Gastroesophageal sphincter (tissue), 4 donors: ENCODE results near the gene FBXW12. TPM values are rescaled to one million over a fixed set of nuclear protein-coding genes. Genes with fewer than 3 reads are reported as not detected.

Source experiments
- ATAC-seq: fragments of 150-250 bp; one replicate; pipeline ENCODE4 v1.9.1; 2016; ENCODE audit warnings: mild to moderate bottlenecking, moderate library complexity
- H3K27ac ChIP-seq, 4 donors: fragments of 200-600 bp; sonication (generic) in 3 of 4; 1 replicate in 3 of 4; 2 replicates in 1 of 4; pipeline ENCODE4 v1.5.1; 2016 to 2019
- H3K27me3 ChIP-seq: fragments of 200-600 bp; sonication (generic); one replicate; pipeline ENCODE4 v1.5.1; 2019
- H3K36me3 ChIP-seq, 2 donors: fragments of 200-600 bp; sonication (generic); one replicate each; pipeline ENCODE4 v1.5.1; 2019; ENCODE audit warnings: control low read depth in 1 of 2
- H3K4me1 ChIP-seq, 3 donors: fragments of 200-600 bp; sonication (generic); 1 replicate in 2 of 3; 2 replicates in 1 of 3; pipeline ENCODE4 v1.5.1; 2016 to 2019; ENCODE audit warnings: control low read depth in 2 of 3
- H3K4me3 ChIP-seq, 2 donors: fragments of 200-600 bp; sonication (generic); one replicate each; pipeline ENCODE4 v1.5.1; 2019; ENCODE audit warnings: mild to moderate bottlenecking in 1 of 2, moderate library complexity in 1 of 2
- H3K9me3 ChIP-seq, 3 donors: fragments of 200-600 bp; sonication (generic); one replicate each; pipeline ENCODE4 v1.5.1; 2017 to 2019; ENCODE audit warnings: control low read depth in 2 of 3
- CTCF ChIP-seq, 4 experiments: fragments of 200-600 bp in 2 of 4; fragments of 450-650 bp in 2 of 4; sonication (generic) in 1 of 4; IDR thresholded peaks; one replicate each; pipeline ENCODE4 v1.5.1; 2017 to 2019; ENCODE audit warnings: antibody characterized with exemption in 4 of 4, mild to moderate bottlenecking in 2 of 4, moderate library complexity in 2 of 4
- EP300 ChIP-seq: sonication (generic); formaldehyde crosslinking; IDR thresholded peaks from one replicate; pipeline ENCODE4 v1.6.1; 2017; ENCODE audit warnings: antibody characterized with exemption, mild to moderate bottlenecking
- POLR2A ChIP-seq, 2 donors: fragments of 450-650 bp; IDR thresholded peaks; one replicate each; pipeline ENCODE4 v1.6.1; 2017; ENCODE audit warnings: antibody characterized with exemption in 2 of 2, mild to moderate bottlenecking in 2 of 2, moderate library complexity in 1 of 2
- POLR2AphosphoS5 ChIP-seq: sonication (generic); formaldehyde crosslinking; IDR thresholded peaks from one replicate; pipeline ENCODE4 v1.6.1; 2017; ENCODE audit warnings: antibody characterized with exemption
- WGBS, 2 donors: methylation state at CpG; one replicate each; pipeline ENCODE4 v1.1.5; 2018; ENCODE audit warnings: low coverage in 1 of 2; 5-methylcytosine and 5-hydroxymethylcytosine counted together
- total RNA-seq, 4 donors: library from RNA; depleted of rRNA; stranded (reverse); fragments of >200 nt; gene quantifications; one replicate each; pipeline ENCODE4 v1.1.0, GENCODE V29; 2016

Gene FBXW12
- total RNA-seq, 4 donors from 2014 or later, result not detected

- WGBS, 2 donors, result 38% methylated on average over 2 of the region's 3 CpGs; no CpG with 5 or more reads in 1 of the 2 donors
- no peak for ATAC-seq
- Histone ChIP-seq H3K27ac (peak overlapping the region; percentile 91 to 97 (median 92)), H3K36me3 (peaks cover 0 to 48% of the 10 kb centered on the region in 2 donors), H3K27me3 (no peaks in the 10 kb centered on the region), H3K4me1 (peaks cover 6 to 38% (median 15%) of the 10 kb centered on the region in 3 donors), H3K4me3 (no peak overlapping the region), H3K9me3 (no peaks in the 10 kb centered on the region)
- no peak for TF ChIP-seq EP300
- TF ChIP-seq CTCF (IDR thresholded peaks at IDR 0.05), result no peak
- TF ChIP-seq POLR2A (IDR thresholded peaks at IDR 0.05), result no peak
- TF ChIP-seq POLR2AphosphoS5, result no peak
Observed at GRCh38 chr3:48402907-48403306, 30.9 kb downstream of the FBXW12 start.

- 100% methylated on average over 1 of the region's 15 CpGs; no CpG with 5 or more reads in 1 of the 2 donors for WGBS, 2 donors
- H3K4me1 ChIP-seq, result peaks cover 6 to 41% (median 15%) of the 10 kb centered on the region in 3 donors
Observed at GRCh38 chr3:48403533-48404439, 31.8 kb downstream of the FBXW12 start.

GRCh38 chr3:48404440-48405342 lies 32.7 kb downstream of the FBXW12 start:
- H3K27me3 ChIP-seq, result no peaks in the 10 kb centered on the region
- H3K4me1 ChIP-seq, result peaks cover 6 to 44% (median 15%) of the 10 kb centered on the region in 3 donors
- no peak for ATAC-seq
- peaks cover 0 to 66% of the 10 kb centered on the region in 2 donors for H3K36me3 ChIP-seq
- H3K4me3 ChIP-seq, result no peak overlapping the region
- peak overlapping the region; percentile 5 to 97 (median 92) for H3K27ac ChIP-seq
- no peak for TF ChIP-seq POLR2AphosphoS5
- no peak for TF ChIP-seq POLR2A (IDR thresholded peaks at IDR 0.05)
- no peak for TF ChIP-seq EP300
- no peak for TF ChIP-seq CTCF (IDR thresholded peaks at IDR 0.05)
- no peaks in the 10 kb centered on the region for H3K9me3 ChIP-seq
- 78 to 90% methylated on average over 2 to 7 of the region's 21 CpGs for WGBS, 2 donors

More at GRCh38 chr3:48403533-48404439, 31.8 kb downstream of the FBXW12 start:
- no peak for TF ChIP-seq CTCF (IDR thresholded peaks at IDR 0.05)
- no peak for ATAC-seq
- peak overlapping the region; percentile 91 to 97 (median 92) for H3K27ac ChIP-seq
- H3K36me3 ChIP-seq, result peaks cover 0 to 57% of the 10 kb centered on the region in 2 donors
- H3K9me3 ChIP-seq, result no peaks in the 10 kb centered on the region
- no peaks in the 10 kb centered on the region for H3K27me3 ChIP-seq
- no peak overlapping the region for H3K4me3 ChIP-seq

GRCh38 chr3:48405343-48405881 lies 33.4 kb downstream of the FBXW12 start:
- Histone ChIP-seq H3K4me3 (no peak overlapping the region), H3K4me1 (peaks cover 6 to 44% (median 15%) of the 10 kb centered on the region in 3 donors), H3K27me3 (no peaks in the 10 kb centered on the region), H3K9me3 (no peaks in the 10 kb centered on the region), H3K36me3 (peaks cover 0 to 74% of the 10 kb centered on the region in 2 donors), H3K27ac (peak overlapping the region in 3 of 4 donors; percentile 92 to 97 (median 93))
- 72% methylated on average over 4 of the region's 13 CpGs; no CpG with 5 or more reads in 1 of the 2 donors for WGBS, 2 donors
- TF ChIP-seq EP300 (no peak), POLR2AphosphoS5 (no peak), CTCF (IDR thresholded peaks at IDR 0.05) (no peak), POLR2A (IDR thresholded peaks at IDR 0.05) (no peak)
- no peak for ATAC-seq
